ENCODE measurements around the gene CLRN3. TPM values are rescaled to one million over a fixed set of nuclear protein-coding genes. Genes with fewer than 3 reads are reported as not detected.

The CLRN3 gene
- total and polyA plus RNA-seq, 2 donors (not counting 1 experiment from before 2014, with no cell fraction given) = not detected

DNA sequence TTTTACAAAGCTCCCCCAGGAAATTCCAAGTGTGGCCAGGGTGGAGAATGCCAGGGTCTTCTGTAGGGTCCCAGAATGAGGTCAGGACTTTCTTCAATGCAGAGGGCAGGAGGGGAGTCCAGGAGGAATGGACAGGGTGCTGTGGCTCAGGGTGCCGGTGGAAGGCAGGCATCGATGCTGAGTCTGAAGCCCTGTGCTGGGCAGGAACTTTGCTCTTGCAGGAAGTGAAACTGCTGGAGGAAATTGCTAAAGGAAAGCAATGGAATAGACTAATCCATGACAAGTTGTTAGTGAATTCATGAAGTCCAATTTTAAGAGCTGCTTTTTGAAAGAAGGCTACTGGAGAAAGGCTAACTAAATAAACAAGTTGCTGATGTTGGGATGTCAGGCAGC, 29.0 kb upstream of the CLRN3 start:
- H3K9me3 Mint-ChIP-seq (ENCODE audit: insufficient read depth) = no peaks in the 10 kb centered on the region
- H3K27ac ChIP-seq (ENCODE audit: low read length in 2 of 2) = no peak overlapping the region
- H2AFZ ChIP-seq (ENCODE audit: insufficient read depth, low read depth, low read length, poor library complexity, severe bottlenecking) = no peak overlapping the region
- H3K4me1 ChIP-seq (ENCODE audit: control insufficient read depth in 2 of 2, insufficient read depth in 2 of 2, low read length in 2 of 2) = peaks cover 7 to 12% of the 10 kb centered on the region in 2 donors
- no peak overlapping the region for H3K4me3 Mint-ChIP-seq
- no peaks in the 10 kb centered on the region for H3K27me3 ChIP-seq (replicated peaks in 1 of 4; ENCODE audit: control extremely low read depth in 1 of 4, control insufficient read depth in 3 of 4, insufficient read depth in 4 of 4, low read length in 3 of 4)
- intact Hi-C loops (cut with micrococcal nuclease) = no loop called here
- no peak for TF ChIP-seq CTCF (IDR thresholded peaks at IDR 0.05)
- TF ChIP-seq EZH2 (IDR thresholded peaks at IDR 0.05; ENCODE audit: borderline replicate concordance, insufficient read depth, low read depth, low read length, poor library complexity, severe bottlenecking) = no peak
- ATAC-seq (ENCODE audit: low read depth) (no peak), DNase-seq (no peak)
- H3K36me3 ChIP-seq (replicated peaks in 1 of 2; ENCODE audit: control extremely low read depth in 1 of 2, control insufficient read depth in 1 of 2, extremely low read depth in 1 of 2, insufficient read depth in 2 of 2, low read length in 1 of 2) = no peaks in the 10 kb centered on the region
- H3K9ac ChIP-seq (ENCODE audit: low read length) = no peak overlapping the region
- ChIA-PET CTCF (no interaction called here), POLR2A (no interaction called here)
- no peaks in the 10 kb centered on the region for H3K79me2 ChIP-seq (ENCODE audit: control insufficient read depth, insufficient read depth, low read length)
- H3K4me1 Mint-ChIP-seq = peaks cover 12% of the 10 kb centered on the region
- H3K9me3 ChIP-seq (ENCODE audit: control extremely low read depth in 1 of 3, control insufficient read depth in 2 of 3, insufficient read depth in 1 of 3, low read length in 2 of 3) = peaks cover 0 to 4% (median 0%) of the 10 kb centered on the region in 3 donors
- 80% methylated on average over 2 of the region's 2 CpGs for WGBS (ENCODE audit: insufficient coverage)
- H3K4me2 ChIP-seq (replicated peaks; ENCODE audit: low read depth, low read length, poor library complexity, severe bottlenecking) = no peak overlapping the region
- no peaks in the 10 kb centered on the region for H3K27me3 Mint-ChIP-seq
- no peak overlapping the region for H3K27ac Mint-ChIP-seq
- no peak overlapping the region for H3K4me3 ChIP-seq (ENCODE audit: control extremely low read depth in 1 of 5, extremely low read depth in 1 of 5, insufficient read depth in 1 of 5, low read depth in 2 of 5, low read length in 4 of 5)
- no peaks in the 10 kb centered on the region for H4K20me1 ChIP-seq (ENCODE audit: control insufficient read depth, insufficient read depth, low read length, poor library complexity, severe bottlenecking)

DNA sequence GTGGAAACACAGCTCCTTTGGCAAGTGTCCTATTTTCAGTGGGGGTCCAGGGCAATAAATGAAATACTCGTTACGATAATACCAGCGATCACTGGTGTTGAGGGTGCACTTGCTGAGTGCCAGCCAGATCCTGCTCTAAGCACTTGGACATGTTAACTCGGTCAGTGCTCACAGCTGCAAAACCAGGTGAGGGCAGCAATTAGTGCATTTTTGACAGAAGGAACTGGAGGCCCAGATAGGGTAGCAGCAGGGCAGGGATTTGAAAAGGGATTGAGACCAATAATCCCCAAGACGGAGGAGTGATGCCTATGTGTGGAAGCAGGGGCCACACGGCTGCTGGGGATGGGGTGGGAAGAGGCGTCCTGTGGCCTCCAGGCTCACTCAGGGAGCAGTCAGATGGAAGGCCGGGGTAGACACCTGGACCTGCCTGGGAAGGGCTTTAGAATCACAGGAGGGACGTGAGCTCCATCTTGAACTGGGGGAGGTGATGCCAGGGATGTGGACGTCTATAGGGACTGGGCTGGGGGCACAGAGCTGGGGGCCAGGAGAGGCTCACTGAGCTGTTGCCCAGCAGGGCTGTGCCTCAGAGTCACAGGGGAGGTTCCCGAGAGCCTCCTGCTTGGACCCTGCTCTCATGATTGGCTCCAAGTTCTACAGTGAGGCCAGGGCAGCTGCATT, 28.5 kb upstream of the CLRN3 start:
- ATAC-seq (ENCODE audit: low read depth) (no peak), DNase-seq (no peak)
- Histone ChIP-seq H4K20me1 (ENCODE audit: control insufficient read depth, insufficient read depth, low read length, poor library complexity, severe bottlenecking) (no peaks in the 10 kb centered on the region), H3K27ac (ENCODE audit: low read length in 2 of 2) (no peak overlapping the region), H3K27me3 (replicated peaks in 1 of 4; ENCODE audit: control extremely low read depth in 1 of 4, control insufficient read depth in 3 of 4, insufficient read depth in 4 of 4, low read length in 3 of 4) (no peaks in the 10 kb centered on the region), H3K4me2 (replicated peaks; ENCODE audit: low read depth, low read length, poor library complexity, severe bottlenecking) (no peak overlapping the region), H2AFZ (ENCODE audit: insufficient read depth, low read depth, low read length, poor library complexity, severe bottlenecking) (no peak overlapping the region), H3K79me2 (ENCODE audit: control insufficient read depth, insufficient read depth, low read length) (no peaks in the 10 kb centered on the region), H3K36me3 (replicated peaks in 1 of 2; ENCODE audit: control extremely low read depth in 1 of 2, control insufficient read depth in 1 of 2, extremely low read depth in 1 of 2, insufficient read depth in 2 of 2, low read length in 1 of 2) (no peaks in the 10 kb centered on the region), H3K4me1 (ENCODE audit: control insufficient read depth in 2 of 2, insufficient read depth in 2 of 2, low read length in 2 of 2) (peaks cover 7 to 12% of the 10 kb centered on the region in 2 donors), H3K9ac (ENCODE audit: low read length) (no peak overlapping the region), H3K9me3 (ENCODE audit: control extremely low read depth in 1 of 3, control insufficient read depth in 2 of 3, insufficient read depth in 1 of 3, low read length in 2 of 3) (peaks cover 0 to 10% (median 0%) of the 10 kb centered on the region in 3 donors), H3K4me3 (ENCODE audit: control extremely low read depth in 1 of 5, extremely low read depth in 1 of 5, insufficient read depth in 1 of 5, low read depth in 2 of 5, low read length in 4 of 5) (no peak overlapping the region)
- WGBS (ENCODE audit: insufficient coverage) = 96% methylated on average over 11 of the region's 11 CpGs
- ChIA-PET CTCF (no interaction called here), POLR2A (no interaction called here)
- Mint-ChIP-seq H3K4me1 (peaks cover 12% of the 10 kb centered on the region), H3K9me3 (ENCODE audit: insufficient read depth) (no peaks in the 10 kb centered on the region), H3K27me3 (no peaks in the 10 kb centered on the region), H3K27ac (no peak overlapping the region), H3K4me3 (no peak overlapping the region)
- TF ChIP-seq EZH2 (IDR thresholded peaks at IDR 0.05; ENCODE audit: borderline replicate concordance, insufficient read depth, low read depth, low read length, poor library complexity, severe bottlenecking) (no peak), CTCF (IDR thresholded peaks at IDR 0.05) (no peak)
- intact Hi-C loops (cut with micrococcal nuclease) = no loop called here

Measured in B cell (primary cell).